CMK (cell line): ENCODE data around the gene KCNT1.

ENCODE experiments used
- DNase-seq: peaks from one replicate; pipeline ENCODE4 v3.0.0-alpha.2; 2010; ENCODE audit warnings: low read depth

The KCNT1 gene

DNA sequence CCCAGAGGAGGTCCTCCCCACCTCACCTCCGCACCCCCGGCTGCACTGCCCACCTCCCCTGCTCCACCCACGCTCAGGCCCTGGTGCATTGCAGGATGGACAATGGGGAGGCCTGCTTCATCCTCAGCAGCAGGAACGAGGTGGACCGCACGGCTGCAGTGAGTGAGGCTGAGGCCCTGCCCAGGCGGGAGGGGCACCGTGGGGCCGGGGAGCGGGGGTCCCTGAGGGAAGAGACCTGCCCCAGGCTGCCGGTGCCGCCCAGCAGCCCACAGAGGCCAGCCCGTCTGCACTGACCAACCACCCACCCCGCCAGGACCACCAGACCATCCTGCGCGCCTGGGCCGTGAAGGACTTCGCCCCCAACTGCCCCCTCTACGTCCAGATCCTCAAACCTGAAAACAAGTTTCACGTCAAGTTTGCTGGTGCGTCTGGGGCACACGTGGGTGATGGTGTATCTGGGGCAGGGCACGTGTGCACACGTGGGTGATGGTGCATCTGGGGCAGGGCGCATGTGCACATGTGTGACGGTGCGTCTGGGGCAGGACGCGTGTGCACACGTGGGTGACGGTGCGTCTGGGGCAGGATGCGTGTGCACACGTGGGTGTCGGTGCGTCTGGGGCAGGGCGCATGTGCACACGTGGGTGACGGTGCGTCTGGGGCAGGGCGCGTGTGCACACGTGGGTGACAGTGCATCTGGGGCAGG is 66.7 kb downstream of the KCNT1 start:
- DNase-seq = no peak

- no peak for DNase-seq
Measured at GRCh38 chr9:135769489-135770202, 67.7 kb downstream of the KCNT1 start.

GRCh38 chr9:135770203-135770535 is 68.2 kb downstream of the KCNT1 start:
- DNase-seq = no peak

- DNase-seq = no peak
Measured at GRCh38 chr9:135770771-135771170, 68.8 kb downstream of the KCNT1 start.

GRCh38 chr9:135771401-135772051 is 69.5 kb downstream of the KCNT1 start:
- no peak for DNase-seq

- DNase-seq = no peak
Measured at GRCh38 chr9:135772056-135772646, 70.2 kb downstream of the KCNT1 start.

DNA sequence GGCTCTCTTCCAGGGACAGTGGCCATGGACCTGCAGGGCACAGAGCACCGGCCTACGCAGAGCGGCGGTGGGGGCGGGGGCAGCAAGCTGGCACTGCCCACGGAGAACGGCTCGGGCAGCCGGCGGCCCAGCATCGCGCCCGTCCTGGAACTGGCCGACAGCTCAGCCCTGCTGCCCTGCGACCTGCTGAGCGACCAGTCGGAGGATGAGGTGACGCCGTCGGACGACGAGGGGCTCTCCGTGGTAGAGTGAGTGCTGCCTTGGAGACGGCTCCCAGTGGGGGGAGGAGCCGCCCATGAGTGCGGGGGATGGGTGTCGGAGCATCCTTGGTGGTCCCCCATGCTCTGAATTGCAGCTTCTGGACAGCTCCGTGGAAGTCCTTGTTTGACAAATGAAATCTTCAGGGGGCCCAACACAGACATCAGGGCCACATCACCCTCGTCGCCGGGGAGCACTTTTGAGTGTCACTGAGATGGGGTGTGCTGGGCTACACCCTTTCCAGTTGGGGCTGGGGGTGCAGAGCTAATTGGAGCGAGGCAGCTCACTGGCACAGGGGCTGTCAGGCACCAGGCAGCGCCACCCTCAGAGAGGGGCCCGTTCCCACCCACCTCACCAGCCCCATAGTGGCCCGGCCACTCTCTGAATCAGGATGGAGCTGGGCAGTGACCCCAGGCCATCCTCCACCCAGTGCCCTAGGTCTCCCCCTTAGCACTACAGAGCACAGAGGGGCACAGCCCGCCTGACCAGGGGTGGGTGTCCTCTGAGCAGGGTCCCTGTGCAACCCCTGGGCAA is 70.9 kb downstream of the KCNT1 start:
- DNase-seq = no peak

- no peak for DNase-seq
Measured at GRCh38 chr9:135773530-135774238, 71.7 kb downstream of the KCNT1 start.

GRCh38 chr9:135774239-135774747 is 72.3 kb downstream of the KCNT1 start:
- no peak for DNase-seq

DNA sequence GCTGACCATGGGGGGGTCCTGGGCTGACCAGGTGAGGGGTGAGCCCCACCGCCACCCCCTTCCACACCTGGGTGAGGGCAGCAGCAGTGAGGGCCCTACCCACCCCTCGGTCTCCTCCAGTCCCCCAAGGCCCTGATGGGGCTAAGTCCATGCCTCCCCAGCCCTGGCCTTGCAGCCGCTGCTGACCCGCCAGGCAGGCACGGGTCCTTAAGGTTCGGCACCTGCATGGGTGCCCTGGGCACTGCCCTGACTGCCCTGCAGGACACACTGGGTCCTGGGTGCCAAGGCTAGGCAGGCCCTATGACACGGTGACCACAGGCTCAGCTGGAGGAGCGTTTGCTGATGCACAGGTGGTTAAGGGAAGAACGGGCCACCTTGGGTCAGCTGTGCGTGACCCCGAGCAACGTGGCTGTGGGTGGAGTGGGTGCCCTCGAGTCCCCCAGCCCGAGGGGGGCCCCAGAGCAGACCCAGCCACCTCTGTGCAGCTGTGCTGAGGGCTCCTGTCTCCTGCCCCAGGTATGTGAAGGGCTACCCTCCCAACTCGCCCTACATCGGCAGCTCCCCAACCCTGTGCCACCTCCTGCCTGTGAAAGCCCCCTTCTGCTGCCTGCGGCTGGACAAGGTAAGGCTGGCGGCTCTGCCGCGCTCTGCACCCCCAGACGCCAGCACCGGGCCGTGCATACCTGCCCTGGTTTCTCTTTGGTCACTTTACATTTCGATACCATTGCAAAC is 73.0 kb downstream of the KCNT1 start:
- DNase-seq = no peak

- no peak for DNase-seq
Measured at GRCh38 chr9:135775911-135776310, 73.9 kb downstream of the KCNT1 start.

DNA sequence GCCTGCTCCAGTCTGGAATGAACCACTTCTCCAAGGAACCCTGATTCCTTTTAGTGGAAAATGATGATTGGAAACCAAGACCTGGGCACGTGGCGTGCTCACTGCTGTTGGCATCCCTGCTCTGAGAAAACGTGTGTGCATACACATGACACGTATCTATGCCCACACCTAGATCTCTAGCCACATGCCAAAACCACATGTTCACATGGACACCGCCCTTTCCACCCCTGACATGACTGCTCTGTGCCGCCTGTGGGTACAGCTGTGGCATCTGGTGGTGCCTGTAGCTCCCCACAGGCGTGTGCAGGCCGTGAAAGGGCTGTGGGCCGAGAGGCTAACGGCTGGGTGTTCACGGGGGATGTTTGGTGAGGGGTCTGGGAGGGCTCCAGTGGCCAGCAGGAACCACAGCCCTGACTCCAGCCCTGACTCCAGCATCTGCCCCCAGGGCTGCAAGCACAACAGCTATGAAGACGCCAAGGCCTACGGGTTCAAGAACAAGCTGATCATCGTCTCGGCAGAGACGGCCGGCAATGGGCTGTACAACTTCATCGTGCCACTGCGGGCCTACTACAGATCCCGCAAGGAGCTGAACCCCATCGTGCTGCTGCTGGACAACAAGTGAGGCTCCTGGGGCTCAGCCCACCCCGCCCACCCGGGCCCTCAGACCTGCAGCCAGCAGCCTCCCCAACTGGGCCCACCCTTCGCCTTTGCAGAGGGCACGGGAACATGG is 75.1 kb downstream of the KCNT1 start:
- no peak for DNase-seq

GRCh38 chr9:135777623-135778177 is 75.7 kb downstream of the KCNT1 start:
- no peak for DNase-seq

DNA sequence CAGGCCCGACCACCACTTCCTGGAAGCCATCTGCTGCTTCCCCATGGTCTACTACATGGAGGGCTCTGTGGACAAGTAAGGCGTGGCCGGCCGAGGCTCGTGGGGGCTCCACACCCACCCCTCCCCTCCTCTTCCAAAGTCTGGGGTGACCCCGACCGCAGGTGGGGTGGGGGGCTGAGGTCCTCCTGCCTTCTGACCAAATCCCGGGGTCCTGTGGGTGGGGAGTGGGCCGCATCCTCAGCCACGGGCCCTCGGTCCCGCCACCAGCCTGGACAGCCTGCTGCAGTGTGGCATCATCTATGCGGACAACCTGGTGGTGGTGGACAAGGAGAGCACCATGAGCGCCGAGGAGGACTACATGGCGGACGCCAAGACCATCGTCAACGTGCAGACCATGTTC is 76.4 kb downstream of the KCNT1 start:
- DNase-seq = no peak

DNA sequence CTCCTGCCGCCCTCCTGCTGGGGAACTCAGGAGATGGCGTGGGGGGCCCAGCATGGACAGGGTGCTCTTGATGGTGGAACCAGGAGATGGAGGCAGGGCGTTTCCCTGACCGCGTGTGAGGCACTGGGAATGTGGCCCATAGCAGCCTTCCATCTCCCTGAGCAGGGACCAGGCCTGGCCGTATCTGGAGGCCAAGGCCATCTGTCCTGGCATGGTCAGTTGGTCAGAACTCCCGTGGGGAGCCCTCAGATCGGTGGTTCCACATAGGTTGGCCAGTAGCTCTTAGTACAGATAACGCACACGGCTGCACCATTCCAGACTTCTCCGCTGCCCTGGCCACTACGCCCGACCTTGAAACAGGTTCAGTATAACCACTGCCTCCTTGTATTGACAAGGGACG is 77.6 kb downstream of the KCNT1 start:
- DNase-seq = no peak

GRCh38 chr9:135780086-135780485 is 78.1 kb downstream of the KCNT1 start:
- DNase-seq = no peak

- DNase-seq = no peak
Measured at GRCh38 chr9:135780626-135781025, 78.6 kb downstream of the KCNT1 start.

DNA sequence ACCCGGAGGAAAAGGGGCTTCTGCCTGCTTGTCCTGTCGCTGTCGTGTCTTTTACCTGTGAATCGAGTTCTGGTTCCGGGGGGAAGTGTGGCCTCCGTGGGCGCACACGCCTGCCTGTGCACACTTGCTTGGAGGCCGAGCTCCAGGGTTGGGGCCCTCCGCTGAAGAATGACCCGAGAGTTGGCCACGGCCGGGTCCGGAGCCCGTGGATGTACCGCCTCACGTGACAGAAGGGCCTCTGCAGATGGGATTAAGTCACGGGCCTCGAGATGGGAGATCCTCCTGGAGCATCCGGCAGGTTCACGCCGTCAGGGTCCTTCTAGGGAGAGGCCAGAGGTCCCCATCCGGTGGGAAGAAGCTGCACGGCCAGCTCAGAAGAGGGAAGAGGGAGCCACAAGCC is 81.0 kb downstream of the KCNT1 start:
- no peak for DNase-seq

DNA sequence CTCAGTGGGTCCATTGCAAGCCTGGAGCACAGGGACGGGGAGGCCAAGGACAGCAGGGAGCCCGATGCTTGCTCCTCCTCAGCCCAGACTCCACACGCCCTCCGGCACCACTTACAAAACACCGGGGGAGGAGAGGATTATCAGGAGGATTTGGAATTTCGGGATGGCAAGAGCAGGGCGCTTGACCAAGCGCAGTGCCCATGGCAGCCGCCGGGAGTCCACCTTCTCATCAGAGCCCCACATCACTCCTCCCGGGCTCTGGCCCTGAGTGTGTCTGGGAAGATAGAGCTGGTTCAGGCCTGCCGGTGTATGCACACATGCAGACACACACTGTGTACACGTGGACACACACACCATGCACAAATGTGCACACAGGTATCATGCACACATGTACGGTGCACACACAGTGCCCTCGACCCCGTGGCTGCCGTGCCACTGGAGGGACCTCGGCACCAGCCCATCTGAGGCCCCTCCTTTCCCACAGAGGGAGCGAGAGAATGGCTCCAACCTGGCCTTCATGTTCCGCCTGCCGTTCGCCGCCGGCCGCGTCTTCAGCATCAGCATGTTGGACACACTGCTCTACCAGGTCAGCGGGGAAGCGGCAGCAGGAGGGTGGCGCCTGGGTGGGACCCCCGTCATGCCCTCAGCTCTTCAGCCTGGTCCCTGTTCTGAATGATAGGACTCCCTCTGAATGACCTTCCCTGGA is 81.7 kb downstream of the KCNT1 start:
- DNase-seq = no peak
